ENCODE measurements around the gene NCBP2L. TPM values are rescaled to one million over a fixed set of nuclear protein-coding genes. Genes with fewer than 3 reads are reported as not detected.

Gene NCBP2L
- total and polyA plus RNA-seq, 2 of the 8 experiments (the other 6 are each of a cell fraction or from before 2014, with no cell fraction given): not detected

DNA sequence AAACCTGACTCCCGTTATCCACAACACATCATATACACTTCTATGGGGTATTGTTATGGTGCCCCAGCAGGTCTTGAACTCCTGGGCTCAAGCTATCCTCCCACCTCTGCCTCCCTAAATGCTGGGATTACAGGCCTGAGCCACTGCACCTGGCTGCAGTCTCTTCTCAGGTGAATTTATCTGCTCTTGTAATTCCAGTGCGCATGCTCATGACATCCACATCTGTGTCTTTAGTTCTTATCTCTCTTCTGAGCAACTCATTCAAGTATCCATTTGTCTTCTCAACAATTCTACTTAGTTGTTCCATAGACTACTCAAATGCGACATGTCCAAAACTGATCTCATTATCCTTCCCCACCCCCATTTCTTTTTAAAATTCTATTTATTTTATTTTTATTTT lies 27.6 kb downstream of the NCBP2L start:
- H3K14ac ChIP-seq (ENCODE audit: insufficient read length): no peak overlapping the region
- H3K4me2 ChIP-seq (ENCODE audit: insufficient read depth in 1 of 2, low read depth in 2 of 2, low read length in 2 of 2): no peak overlapping the region
- no peak overlapping the region for H2AFZ ChIP-seq (ENCODE audit: low read length)
- H3K27ac ChIP-seq (ENCODE audit: low read depth, low read length): no peak overlapping the region
- H4K5ac ChIP-seq (ENCODE audit: insufficient read length, low read depth, low read length): no peak overlapping the region
- H3K23me2 ChIP-seq (ENCODE audit: low read depth, low read length): no peaks in the 10 kb centered on the region
- H2BK12ac ChIP-seq (ENCODE audit: low read depth, low read length): no peak overlapping the region
- TF ChIP-seq RBBP5 (IDR thresholded peaks at IDR 0.05; ENCODE audit: borderline replicate concordance, low read depth, low read length) (no peak), CBX8 (IDR thresholded peaks at IDR 0.05; ENCODE audit: borderline replicate concordance, low read depth, low read length) (no peak), GTF2F1 (IDR thresholded peaks at IDR 0.05; ENCODE audit: borderline replicate concordance, low read depth, low read length) (no peak)
- no peak overlapping the region for H2BK5ac ChIP-seq (ENCODE audit: low read depth, low read length)
- no peak overlapping the region for H3K18ac ChIP-seq (ENCODE audit: extremely low read depth, low read length)
- H2BK120ac ChIP-seq (replicated peaks; ENCODE audit: low read depth, low read length): no peak overlapping the region
- H3K79me2 ChIP-seq (ENCODE audit: control insufficient read depth in 1 of 2, insufficient read depth in 2 of 2, low read length in 2 of 2): no peaks in the 10 kb centered on the region
- H2BK20ac ChIP-seq (ENCODE audit: low read length): no peak overlapping the region
- H4K8ac ChIP-seq (ENCODE audit: extremely low read depth, insufficient read depth, low read length): no peak overlapping the region
- no peak overlapping the region for H2AK5ac ChIP-seq (ENCODE audit: low read depth, low read length)
- H3K27me3 ChIP-seq (replicated peaks in 1 of 4; ENCODE audit: control insufficient read depth in 3 of 4, extremely low read depth in 1 of 4, insufficient read depth in 3 of 4, low read length in 3 of 4): no peaks in the 10 kb centered on the region
- ChIA-PET CTCF (ENCODE audit: partially characterized antibody) (no interaction called here), POLR2A (ENCODE audit: partially characterized antibody) (no interaction called here)
- H3K4me3 ChIP-seq (ENCODE audit: extremely low read depth in 1 of 4, insufficient read depth in 2 of 4, low read depth in 3 of 4, low read length in 4 of 4): no peak overlapping the region
- 87% methylated on average over 3 of the region's 3 CpGs; no CpG with 5 or more reads in 1 of the 2 experiments for WGBS, 2 experiments (ENCODE audit: extremely low coverage in 1 of 2, insufficient coverage in 1 of 2, insufficient read length in 1 of 2, insufficient replicate concordance in 2 of 2, low coverage in 1 of 2, low lambda C conversion rate in 2 of 2, missing lambda C conversion rate in 1 of 2)
- H3K4me1 ChIP-seq (replicated peaks in 1 of 4; ENCODE audit: control insufficient read depth in 3 of 4, insufficient read depth in 4 of 4, low read length in 3 of 4): no peaks in the 10 kb centered on the region
- H3K9me3 ChIP-seq (ENCODE audit: insufficient read depth in 2 of 2, low read depth in 1 of 2, low read length in 1 of 2): no peaks in the 10 kb centered on the region
- no peak for DNase-seq (ENCODE audit: low read depth in 1 of 2, low spot score in 2 of 2)
- no peak overlapping the region for H3K56ac ChIP-seq (replicated peaks; ENCODE audit: insufficient read length, low read depth, low read length)
- no peak overlapping the region for H3K23ac ChIP-seq (ENCODE audit: insufficient read length)
- H4K91ac ChIP-seq (replicated peaks; ENCODE audit: insufficient read length, low read length): no peak overlapping the region
- no peaks in the 10 kb centered on the region for H3K79me1 ChIP-seq (ENCODE audit: low read depth, low read length)
- no peak overlapping the region for H2BK15ac ChIP-seq (ENCODE audit: low read length)
- FAIRE-seq: peak; percentile 36
- H3K9ac ChIP-seq (replicated peaks in 1 of 4; ENCODE audit: extremely low read depth in 1 of 4, low read depth in 3 of 4, low read length in 3 of 4): no peak overlapping the region
- H4K20me1 ChIP-seq (replicated peaks in 1 of 2; ENCODE audit: control insufficient read depth in 1 of 2, insufficient read depth in 2 of 2, low read length in 2 of 2): no peaks in the 10 kb centered on the region
- H3K4ac ChIP-seq (replicated peaks; ENCODE audit: insufficient read length, low read depth, low read length): no peak overlapping the region
- H3K36me3 ChIP-seq (ENCODE audit: control insufficient read depth in 2 of 4, insufficient read depth in 4 of 4, low read length in 3 of 4): no peaks in the 10 kb centered on the region
